Activated CD8-positive, alpha-beta memory T cell treated with anti-CD3 and anti-CD28 coated beads for 24 hours (primary cell): ENCODE results near the gene PSMC3IP.
"Not testable (repeated sequence)": the region's sequence is repeated elsewhere in the genome, so short reads cannot be mapped to it uniquely, and the experiment has no call there.

ENCODE experiments used
- DNase-seq: peaks from one replicate; pipeline ENCODE4 v3.0.0-alpha.2; 2020

The PSMC3IP gene

DNA sequence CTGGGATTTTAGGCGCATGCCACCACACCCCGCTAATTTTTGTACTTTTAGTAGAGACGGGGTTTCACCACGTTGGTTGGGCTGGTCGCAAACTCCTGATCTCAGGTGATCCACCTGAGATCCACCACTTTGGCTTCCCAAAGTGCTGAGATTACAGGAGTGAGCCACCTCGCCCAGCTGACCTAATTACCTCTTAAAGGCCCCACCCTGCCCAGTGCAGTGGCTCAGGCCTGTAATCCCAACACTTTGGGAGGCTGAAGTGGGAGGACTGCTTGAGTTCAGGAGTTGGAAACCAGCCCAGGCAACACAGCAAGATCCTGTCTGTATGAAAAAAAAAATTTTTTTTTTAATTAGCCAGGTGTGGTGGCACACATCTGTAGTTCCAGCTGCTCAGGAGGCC lies 18.5 kb downstream of the PSMC3IP start:
- no peak for DNase-seq

- DNase-seq = not testable (repeated sequence)
Measured at GRCh38 chr17:42555961-42556617, 21.4 kb downstream of the PSMC3IP start.

DNA sequence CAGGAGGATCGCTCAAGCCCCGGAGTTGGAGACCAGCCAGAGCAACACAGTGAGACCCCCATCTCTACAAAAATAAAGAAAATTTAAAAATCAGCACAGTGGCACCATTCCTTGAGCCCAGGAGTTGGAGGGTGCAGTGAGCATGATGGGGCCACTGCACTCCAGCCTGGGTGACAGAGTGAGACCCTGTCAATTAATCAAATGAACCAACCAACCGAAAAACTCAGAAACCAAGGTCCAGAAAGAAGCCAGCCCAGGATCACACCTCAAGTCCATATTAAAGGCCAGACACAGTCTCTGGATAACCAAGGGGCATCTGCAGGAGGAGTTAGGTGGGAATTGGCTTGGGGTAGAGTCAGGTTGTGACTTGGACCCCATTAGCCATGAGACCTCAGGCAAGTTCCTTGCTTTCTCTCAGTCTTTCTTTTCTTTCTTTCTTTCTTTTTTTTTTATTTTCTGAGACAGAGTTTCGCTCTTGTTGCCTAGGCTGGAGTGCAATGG lies 22.4 kb downstream of the PSMC3IP start:
- no peak for DNase-seq

DNA sequence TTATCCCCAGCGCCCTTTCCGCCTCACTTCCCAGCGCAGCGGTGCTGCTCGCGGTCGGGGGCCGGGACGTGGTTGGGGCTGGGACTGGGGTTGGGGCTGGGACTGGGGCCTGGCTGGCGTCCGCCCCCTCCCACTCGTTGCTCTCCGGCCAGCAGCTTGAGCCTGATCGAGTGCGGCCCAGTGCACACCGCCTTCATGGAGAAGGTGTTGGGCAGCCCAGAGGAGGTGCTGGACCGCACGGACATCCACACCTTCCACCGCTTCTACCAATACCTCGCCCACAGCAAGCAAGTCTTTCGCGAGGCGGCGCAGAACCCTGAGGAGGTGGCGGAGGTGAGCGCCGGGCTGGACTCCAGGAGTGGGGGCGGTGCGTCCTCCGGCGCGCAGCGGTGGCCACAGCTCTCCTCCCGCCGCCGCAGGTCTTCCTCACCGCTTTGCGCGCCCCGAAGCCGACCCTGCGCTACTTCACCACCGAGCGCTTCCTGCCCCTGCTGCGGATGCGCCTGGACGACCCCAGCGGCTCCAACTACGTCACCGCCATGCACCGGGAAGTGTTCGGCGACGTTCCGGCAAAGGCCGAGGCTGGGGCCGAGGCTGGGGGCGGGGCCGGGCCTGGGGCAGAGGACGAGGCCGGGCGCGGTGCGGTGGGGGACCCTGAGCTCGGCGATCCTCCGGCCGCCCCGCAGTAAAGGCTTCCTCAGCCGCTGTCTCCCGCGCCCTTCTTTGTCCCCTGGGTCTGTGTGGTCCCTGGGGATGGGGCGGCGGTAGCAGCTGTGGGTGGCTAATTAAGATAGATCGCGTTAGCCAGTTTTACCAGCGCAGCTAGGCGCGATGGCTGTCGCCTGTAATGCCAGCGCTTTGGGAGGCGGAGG lies 23.0 kb downstream of the PSMC3IP start:
- peak; percentile 90 for DNase-seq

GRCh38 chr17:42553866-42554249 lies 23.7 kb downstream of the PSMC3IP start:
- no peak for DNase-seq

DNA sequence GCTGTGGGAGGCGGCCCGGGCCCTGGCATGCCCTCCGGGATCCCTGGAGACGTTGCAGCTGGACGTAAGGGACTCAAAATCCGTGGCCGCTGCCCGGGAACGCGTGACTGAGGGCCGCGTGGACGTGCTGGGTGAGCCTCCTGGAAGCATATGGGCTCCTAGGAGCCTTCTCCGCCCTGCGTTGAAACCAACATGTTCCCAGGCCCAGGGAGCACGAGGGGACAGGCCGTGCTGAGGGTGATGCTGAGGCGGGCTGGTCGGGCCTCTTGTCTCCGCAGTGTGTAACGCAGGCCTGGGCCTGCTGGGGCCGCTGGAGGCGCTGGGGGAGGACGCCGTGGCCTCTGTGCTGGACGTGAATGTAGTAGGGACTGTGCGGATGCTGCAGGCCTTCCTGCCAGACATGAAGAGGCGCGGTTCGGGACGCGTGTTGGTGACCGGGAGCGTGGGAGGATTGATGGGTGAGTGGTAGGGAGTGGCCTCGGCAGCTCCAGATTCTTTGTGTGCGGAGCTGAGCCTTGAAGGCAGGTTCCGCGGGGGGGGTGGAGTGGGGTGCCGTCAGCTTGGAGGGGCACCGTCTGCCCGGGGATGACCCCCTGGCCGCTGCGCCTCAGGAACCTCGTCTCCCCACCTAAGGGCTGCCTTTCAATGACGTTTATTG lies 24.2 kb downstream of the PSMC3IP start:
- DNase-seq = no peak

- not testable (repeated sequence) for DNase-seq
Measured at GRCh38 chr17:42552736-42553135, 24.8 kb downstream of the PSMC3IP start, which contains the start of gene HSD17B1. HSD17B1 (plus strand) TSS chr17:42552923; CDS start chr17:42552934, 11 bp downstream.

DNA sequence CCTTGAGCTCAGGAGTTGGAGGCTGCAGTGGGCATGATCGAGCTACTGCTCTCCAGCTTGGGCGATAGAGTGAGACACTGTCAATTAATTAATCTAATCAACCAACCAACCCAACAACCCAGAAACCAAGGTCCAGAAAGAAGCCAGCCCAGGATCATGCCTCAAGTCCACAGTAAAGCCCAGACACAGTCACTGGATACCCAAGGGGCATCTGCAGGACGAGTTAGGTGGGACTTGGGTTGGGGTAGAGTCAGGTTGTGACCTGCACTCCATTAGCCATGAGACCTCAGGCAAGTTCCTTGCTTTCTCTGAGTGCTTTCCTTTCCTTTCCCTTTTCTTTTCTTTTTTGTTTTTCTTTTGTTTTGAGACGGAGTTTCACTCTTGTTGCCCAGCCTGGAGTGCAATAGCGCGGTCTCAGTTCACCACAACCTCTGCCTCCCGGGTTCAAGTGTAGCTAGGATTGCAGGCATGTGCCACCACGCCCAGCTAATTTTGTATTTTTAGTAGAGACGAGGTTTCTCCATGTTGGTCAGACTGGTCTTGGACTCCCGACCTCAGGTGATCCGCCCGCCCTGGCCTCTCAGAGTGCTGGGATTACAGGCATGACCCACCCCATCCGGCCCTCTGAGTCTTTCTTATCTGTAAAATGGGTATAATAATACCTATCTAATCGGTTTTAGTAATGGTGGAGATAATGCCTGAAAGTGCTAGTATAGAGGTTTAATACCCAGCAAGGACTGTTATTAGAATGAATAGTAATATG lies 28.4 kb downstream of the PSMC3IP start:
- DNase-seq = no peak

- DNase-seq = peak; percentile 89
Measured at GRCh38 chr17:42548070-42548837, 29.3 kb downstream of the PSMC3IP start.

DNA sequence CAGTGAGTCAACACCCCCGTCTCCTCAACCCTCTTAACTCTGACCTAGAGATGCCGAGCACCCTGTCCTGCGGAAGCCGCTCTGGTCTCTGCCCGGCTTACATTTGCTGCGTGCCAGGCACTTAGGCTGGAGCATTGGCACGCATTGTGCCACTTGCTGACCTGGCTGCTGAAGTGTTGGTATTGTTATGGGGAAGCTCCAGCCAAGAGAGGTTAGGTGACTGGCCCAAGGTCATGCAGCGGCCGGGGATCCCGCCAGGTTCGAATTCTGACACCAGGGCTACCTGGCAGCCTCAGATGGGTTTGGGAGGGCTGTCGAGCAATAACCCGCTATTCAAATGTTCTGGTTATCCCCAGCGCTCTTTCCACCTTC lies 29.8 kb downstream of the PSMC3IP start:
- no peak for DNase-seq

DNA sequence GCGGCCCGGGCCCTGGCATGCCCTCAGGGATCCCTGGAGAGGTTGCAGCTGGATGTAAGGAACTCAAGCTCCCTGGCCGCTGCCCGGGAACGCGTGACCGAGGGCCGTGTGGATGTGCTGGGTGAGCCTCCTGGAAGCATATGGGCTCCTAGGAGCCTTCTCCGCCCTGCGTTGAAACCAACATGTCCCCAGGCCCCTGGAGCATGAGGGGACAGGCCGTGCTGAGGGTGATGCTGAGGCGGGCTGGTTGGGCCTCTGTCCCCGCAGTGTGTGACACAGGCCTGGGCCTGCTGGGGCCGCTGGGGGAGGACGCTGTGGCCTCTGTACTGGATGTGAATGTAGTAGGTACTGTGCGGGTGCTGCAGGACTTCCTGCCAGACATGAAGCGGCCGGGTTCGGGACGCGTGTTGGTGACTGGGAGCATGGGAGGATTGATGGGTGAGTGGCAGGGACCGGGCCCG lies 30.5 kb downstream of the PSMC3IP start:
- no peak for DNase-seq

GRCh38 chr17:42545755-42546505 lies 31.6 kb downstream of the PSMC3IP start:
- DNase-seq = not testable (repeated sequence)

GRCh38 chr17:42544874-42545283 lies 32.6 kb downstream of the PSMC3IP start:
- DNase-seq = no peak

DNA sequence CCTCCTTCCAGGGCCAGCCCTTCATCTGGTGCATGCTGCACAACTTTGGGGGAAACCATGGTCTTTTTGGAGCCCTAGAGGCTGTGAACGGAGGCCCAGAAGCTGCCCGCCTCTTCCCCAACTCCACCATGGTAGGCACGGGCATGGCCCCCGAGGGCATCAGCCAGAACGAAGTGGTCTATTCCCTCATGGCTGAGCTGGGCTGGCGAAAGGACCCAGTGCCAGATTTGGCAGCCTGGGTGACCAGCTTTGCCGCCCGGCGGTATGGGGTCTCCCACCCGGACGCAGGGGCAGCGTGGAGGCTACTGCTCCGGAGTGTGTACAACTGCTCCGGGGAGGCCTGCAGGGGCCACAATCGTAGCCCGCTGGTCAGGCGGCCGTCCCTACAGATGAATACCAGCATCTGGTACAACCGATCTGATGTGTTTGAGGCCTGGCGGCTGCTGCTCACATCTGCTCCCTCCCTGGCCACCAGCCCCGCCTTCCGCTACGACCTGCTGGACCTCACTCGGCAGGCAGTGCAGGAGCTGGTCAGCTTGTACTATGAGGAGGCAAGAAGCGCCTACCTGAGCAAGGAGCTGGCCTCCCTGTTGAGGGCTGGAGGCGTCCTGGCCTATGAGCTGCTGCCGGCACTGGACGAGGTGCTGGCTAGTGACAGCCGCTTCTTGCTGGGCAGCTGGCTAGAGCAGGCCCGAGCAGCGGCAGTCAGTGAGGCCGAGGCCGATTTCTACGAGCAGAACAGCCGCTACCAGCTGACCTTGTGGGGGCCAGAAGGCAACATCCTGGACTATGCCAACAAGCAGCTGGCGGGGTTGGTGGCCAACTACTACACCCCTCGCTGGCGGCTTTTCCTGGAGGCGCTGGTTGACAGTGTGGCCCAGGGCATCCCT lies 34.1 kb downstream of the PSMC3IP start:
- no peak for DNase-seq

DNA sequence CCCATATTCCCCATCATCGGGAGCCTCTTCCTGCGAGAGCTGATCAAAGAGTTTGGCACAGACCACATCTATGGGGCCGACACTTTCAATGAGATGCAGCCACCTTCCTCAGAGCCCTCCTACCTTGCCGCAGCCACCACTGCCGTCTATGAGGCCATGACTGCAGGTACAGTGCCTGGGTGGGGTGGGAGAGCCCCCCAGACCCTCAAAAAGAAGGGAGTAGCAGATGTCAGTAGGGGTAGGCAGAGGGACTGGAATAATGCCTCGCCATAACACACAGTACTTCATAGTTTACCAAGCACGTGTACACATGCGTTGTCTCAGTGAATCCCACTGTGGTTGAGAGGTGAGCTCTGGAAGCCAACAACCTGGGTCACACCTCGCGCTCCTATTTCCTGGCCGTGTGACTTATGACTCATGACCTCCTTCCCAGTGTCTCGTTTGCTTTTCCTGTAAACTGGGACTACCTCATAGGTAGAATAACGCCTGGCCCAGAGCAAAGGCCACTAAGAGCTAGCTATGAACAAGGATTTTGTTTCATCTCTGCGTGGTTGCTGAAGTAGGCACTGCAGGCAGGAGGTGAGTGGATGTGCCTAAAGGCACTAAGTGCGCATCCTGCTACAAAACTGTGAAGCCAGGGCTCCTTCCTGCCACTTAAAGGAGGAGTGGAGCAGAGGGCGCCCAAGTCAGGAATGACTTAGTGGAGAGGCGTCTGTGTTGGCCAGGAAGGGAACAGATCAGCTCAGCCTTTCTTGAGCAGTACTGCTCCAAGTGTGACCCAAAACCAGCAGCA lies 36.3 kb downstream of the PSMC3IP start:
- DNase-seq = peak; percentile 65

GRCh38 chr17:42540558-42540957 lies 37.0 kb downstream of the PSMC3IP start:
- not testable (repeated sequence) for DNase-seq

GRCh38 chr17:42538482-42538881 lies 39.0 kb downstream of the PSMC3IP start:
- no peak for DNase-seq

DNA sequence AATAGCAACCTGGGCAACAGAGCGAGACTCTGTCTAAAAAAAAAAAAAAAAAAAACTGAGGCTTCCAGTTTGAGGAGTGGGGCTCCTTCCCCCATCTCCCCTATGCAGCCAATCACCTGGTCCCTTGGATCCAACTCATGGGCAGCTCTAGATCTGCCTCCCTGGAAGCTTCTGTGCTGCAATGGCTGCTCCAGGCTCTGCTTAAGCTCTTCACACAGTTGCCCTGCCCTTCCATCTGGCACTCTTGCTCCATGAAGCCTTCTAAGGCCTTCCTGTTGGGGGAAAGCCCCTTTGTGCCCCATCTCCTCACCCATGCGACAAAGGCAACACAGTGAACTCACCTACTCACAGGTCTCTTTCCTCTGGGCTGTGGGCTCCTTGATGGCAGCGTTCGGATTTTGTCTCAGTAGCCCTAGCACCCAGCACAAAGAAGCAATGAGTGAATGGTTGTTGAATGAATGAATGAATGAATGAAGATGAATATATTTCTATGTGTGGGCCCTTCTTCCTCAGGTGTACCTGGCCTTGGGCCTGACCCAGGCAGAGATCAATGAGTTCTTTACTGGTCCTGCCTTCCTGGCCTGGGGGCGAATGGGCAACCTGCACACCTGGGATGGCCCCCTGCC lies 39.6 kb downstream of the PSMC3IP start:
- DNase-seq = no peak
